NK-92 treated with Interleukin-12 subunit alpha and Interleukin-12 subunit beta, amount 100 ng/mL, for 24 hours (cell line): Measurements from ENCODE around the gene B4GALNT1.

ENCODE experiments used
- DNase-seq: peaks from one replicate; lab custom pipeline; 2025; lab: John Stamatoyannopoulos, UW

B4GALNT1 gene

GRCh38 chr12:57585156-57585555 lies 47.8 kb downstream of the B4GALNT1 start:
- no peak for DNase-seq

DNA sequence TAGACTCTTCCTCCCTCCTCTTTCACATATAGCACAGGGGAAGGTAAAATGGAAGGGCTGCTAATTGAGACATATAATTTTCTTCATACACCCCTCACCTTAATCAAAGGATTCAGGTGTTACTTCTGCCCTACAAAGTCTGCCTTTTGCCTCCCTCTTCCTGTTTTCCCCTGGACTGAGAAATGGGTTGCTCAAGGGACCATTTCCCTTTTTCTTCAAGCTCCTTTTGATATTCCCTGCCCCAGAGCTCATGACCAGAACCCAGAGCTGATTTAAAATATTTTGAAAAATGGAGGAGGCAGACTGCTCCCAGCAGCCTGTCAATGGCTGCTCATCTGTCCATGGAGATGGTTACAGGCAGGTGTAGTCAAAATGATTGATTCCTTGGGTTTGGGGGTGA lies 48.3 kb downstream of the B4GALNT1 start:
- no peak for DNase-seq

- DNase-seq, result no peak
These were observed 49.0 kb downstream of the B4GALNT1 start for GRCh38 chr12:57584050-57584449.

- peak; percentile 26 for DNase-seq
These were observed 49.8 kb downstream of the B4GALNT1 start for GRCh38 chr12:57583008-57583831.

GRCh38 chr12:57582440-57582839 lies 50.6 kb downstream of the B4GALNT1 start:
- no peak for DNase-seq

DNA sequence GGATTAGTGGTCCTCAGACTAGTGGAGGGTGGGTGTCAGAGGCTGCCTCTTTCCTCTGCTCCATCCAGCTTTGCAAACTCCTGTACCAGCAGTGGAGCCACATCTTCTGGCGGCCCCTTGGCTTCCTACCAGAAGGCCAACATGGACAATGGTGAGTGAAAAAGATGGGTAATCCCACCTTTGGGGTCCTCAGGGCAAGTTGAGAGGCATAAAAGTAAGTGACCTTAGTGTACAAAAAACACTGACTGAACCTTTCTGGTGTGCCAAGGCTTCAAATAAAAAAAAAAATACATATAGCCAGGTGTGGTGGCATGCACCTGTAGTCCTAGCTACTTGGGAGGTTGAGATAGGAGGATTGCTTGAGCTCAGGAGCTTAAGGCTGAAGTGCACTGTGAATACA lies 51.2 kb downstream of the B4GALNT1 start:
- DNase-seq, result no peak

DNA sequence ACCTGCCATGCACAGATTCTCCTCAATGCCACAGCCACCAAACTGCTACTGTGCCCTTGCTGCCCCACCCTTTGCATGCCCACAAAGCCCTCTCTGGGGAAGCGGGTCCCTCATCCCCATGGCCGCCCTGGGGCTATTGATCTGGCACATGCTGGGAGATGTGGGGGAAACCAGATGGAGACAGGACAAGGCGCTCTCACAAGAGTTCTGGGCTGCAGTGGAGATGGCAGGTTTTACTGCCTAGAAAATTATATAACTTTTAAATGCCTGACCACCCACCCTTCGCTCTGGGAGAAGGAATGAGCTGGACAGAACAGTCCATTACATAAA lies 52.6 kb downstream of the B4GALNT1 start:
- no peak for DNase-seq

- no peak for DNase-seq
These were observed 53.1 kb downstream of the B4GALNT1 start for GRCh38 chr12:57579677-57580465.

GRCh38 chr12:57579011-57579410 lies 54.0 kb downstream of the B4GALNT1 start:
- DNase-seq, result no peak

GRCh38 chr12:57577981-57578758 lies 54.8 kb downstream of the B4GALNT1 start:
- no peak for DNase-seq

GRCh38 chr12:57576613-57577160 lies 56.3 kb downstream of the B4GALNT1 start:
- DNase-seq, result no peak
